SU-DHL-6 (cell line): ENCODE results near the gene ACOT6.

Experiments used
- CTCF ChIP-seq: fragments of 200-600 bp; sonication (generic); IDR thresholded peaks from one replicate; pipeline ENCODE4 v1.5.1; 2017; ENCODE audit warnings: antibody characterized with exemption, mild to moderate bottlenecking, low read length, moderate library complexity; ENCODE audit not compliant: insufficient read depth, poor library complexity, severe bottlenecking
- EZH2phosphoT487 ChIP-seq: fragments of 200-600 bp; sonication (generic), shearing (Covaris generic); conservative IDR thresholded peaks from 2 replicates; pipeline ENCODE4 v1.6.1; 2018; ENCODE audit warnings: mild to moderate bottlenecking, antibody characterized with exemption, low read length, moderate library complexity, mixed read lengths

GRCh38 chr14:73625706-73626105, 13.4 kb downstream of the ACOT6 start:
- TF ChIP-seq CTCF (no peak), EZH2phosphoT487 (no peak)
